ENCODE data around the gene NHSL2.

NHSL2 gene

DNA sequence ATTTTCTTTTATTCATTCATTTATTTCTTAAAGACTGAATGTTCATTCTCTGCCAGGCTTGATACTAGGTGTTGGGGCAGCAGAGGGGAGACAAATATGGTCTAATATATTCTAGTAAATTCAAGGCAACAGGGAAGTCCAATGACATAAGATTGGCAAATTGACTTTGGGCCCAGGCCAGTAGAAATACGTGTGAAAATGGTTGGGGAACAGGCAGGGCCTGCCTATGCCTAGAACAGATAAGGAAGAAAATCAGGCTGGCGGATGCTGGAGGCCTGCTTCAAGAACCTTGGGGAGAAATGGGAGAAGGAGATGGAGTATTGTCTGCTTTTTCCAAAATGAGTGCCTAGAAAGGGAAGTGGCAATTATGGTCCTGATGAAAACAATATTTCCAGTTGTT lies 112.4 kb downstream of the NHSL2 start:
- DNase-seq (ENCODE audit: extremely low spot score): no peak
- ChIA-PET POLR2A (no interaction called here), CTCF (interaction anchor here (1.3 to 3.3 kb wide), 5 partner anchors 8 to 104 kb away, joined by 4 to 14 read pairs (median 6); no protein-coding TSS in a partner anchor)
- TF ChIP-seq CTCF (IDR thresholded peaks at IDR 0.05; ENCODE audit: control extremely low read depth, extremely low read depth, low read depth, missing control alignments): no peak

DNA sequence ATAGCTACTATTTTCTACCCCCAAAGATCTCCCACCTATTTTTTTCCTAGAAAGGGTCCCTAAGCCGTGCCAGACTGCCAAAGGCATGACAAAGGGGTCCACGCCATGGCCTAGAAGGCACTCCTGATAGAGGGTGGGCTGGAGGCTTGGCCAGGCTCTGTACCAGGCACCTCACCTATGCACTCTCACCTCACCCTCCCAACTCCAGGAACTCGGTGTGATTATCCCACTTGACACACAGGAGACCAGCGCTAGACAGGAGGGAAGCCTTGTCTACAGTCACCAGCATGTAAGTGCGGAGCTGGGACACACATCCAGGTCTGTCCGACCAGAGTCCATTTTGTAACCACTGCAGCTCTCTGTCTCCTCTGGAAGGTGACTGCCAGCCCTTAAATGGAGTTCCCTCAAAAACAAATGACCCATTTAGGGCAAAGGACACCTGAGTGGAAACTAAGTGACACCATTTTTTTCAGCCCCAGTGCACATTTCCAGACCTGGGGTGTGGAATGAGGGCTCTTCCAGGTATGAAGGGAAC lies 114.7 kb downstream of the NHSL2 start:
- TF ChIP-seq CTCF (IDR thresholded peaks at IDR 0.05; ENCODE audit: control extremely low read depth, extremely low read depth, low read depth, missing control alignments): no peak
- DNase-seq (ENCODE audit: extremely low spot score): no peak
- ChIA-PET POLR2A (no interaction called here), CTCF (interaction anchor here (1.1 kb wide), 1 partner anchor 101 kb away, joined by 3 read pairs; no protein-coding TSS in a partner anchor)

DNA sequence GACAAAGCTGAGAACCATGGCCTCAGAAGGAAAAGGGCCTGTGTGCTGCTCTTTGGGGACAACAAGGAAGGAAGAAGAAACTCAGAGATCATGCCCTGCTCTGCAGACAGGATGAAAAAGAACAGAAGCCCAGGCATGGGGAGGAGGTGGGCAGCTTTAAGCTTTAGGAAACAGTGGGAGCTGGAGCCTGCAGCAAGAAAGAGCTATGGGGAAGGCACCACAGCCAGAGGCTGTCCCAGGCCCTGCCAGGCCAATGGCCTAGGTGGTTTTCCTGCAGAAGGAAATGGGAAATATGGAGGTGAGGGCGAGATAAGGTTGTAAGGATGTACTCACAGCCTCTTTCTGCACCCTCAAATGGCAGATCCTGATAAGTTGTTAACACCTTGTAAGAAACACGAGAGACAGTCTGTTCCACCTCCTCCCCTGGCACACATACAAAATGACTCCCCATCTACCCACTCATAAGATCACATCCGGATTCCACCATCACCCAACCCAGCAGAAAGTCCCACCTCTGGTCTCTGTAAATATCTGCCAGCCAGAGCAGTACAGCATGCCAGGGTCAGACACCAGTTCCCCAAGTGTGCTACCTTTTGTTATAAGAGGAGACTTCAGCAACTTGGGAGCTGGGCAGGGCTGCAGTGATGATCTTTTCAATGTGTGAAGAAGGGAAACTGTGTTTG lies 115.8 kb downstream of the NHSL2 start:
- ChIA-PET POLR2A (no interaction called here), CTCF (no interaction called here)
- DNase-seq (ENCODE audit: extremely low spot score): no peak
- TF ChIP-seq CTCF (IDR thresholded peaks at IDR 0.05; ENCODE audit: control extremely low read depth, extremely low read depth, low read depth, missing control alignments): no peak

DNA sequence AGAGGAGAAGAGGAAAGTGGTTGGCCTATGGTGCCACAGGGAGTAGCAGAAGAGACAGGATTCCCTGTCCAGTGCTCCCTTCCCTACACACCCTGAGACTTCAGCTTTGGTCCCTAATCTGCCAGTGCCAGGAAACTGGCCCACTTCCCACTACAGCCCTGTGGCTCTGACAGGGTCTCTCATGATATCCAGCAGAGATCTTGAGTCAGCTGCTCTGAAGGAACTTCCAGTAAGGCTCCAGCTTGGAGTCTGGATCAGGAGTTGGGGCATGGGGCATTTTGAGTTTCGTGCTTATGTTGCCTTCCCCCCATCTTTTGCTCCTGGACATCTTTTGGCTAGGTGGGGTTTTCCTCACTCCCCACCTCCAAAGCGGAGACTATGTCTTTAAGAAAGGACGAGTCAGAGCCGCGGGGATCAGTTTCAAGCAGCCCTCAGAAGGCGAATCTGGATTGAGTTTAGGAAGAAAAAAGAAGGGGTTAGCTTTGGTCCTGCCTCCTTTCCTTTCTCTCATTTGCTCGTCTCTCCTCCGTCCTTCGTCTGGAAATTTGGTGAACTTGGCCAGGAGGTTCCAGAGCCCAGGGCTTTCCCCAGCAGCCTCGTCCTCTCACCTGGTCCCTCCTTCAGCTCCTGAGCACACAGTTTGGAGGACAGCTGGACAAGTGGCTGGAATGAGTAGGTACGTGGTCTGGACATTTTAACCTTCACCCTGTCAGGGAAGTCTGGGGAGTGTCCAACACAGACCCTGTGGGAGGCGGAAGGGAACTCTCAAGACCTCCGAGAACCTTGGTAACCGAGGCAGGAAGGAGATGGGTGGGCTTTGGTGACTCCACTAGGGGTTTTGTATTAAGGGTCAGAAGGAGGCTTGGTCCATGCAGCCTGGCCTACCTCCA lies 116.6 kb downstream of the NHSL2 start:
- ChIA-PET CTCF (no interaction called here), POLR2A (no interaction called here)
- DNase-seq (ENCODE audit: extremely low spot score): no peak
- TF ChIP-seq CTCF (IDR thresholded peaks at IDR 0.05; ENCODE audit: control extremely low read depth, extremely low read depth, low read depth, missing control alignments): no peak

DNA sequence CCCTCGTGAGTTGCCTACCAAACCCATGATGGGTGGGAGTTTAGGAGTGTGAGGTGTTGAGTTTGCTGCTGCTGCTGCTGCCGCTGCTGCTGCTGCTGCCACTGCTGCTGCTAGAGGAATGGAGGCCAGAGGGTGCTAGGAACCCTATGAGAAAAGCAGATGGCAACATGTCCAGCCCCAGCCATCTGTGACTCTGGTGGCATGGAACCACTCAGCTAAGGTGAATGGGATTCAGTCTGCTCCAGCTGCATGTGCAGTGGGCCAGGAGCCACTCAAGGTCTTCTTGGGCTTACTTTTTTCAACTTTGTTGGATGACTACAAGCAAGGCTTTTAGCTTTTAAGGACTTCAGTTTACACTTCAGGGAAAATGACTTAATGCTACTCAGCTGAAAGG lies 117.3 kb downstream of the NHSL2 start:
- TF ChIP-seq CTCF (IDR thresholded peaks at IDR 0.05; ENCODE audit: control extremely low read depth, extremely low read depth, low read depth, missing control alignments): no peak
- POLR2A ChIA-PET: no interaction called here
- no peak for DNase-seq (ENCODE audit: extremely low spot score)
- CTCF ChIA-PET: no interaction called here

DNA sequence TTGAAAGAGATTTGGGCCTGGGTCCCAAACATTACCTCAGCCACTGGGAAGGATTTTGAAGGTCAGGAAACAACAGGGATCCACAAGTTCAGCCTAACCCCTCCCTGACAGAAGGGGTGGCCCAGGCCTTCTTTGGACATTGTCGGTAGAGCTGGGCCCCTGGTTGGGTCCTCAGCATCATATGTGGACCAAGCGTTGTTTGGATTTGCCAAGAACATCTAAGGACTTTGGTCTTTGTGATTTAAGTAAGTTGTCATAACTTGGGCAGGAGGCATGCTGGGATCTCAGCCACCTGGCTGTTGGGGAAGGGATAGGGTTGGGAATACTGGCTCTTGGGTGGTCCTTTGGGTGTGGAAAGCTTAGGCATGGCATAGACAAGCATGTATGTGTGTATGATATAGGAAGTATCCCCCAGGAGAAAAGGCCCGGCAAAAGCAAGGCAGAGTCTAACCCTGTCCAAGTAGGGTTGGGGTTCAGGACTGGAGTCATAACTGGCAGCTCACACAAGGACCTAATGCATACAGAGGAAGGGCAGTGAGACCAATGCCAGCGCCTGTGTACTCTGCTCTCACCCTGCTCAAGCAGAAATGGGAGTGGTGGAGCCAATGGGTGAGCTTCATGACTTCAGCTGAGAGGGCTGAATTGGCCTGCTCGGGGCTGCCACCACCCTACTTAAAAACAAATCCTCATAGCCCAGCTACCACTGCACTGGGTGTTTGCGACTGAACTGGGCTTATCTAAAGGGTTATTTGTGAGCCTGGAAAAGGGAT lies 118.2 kb downstream of the NHSL2 start:
- no peak for TF ChIP-seq CTCF (IDR thresholded peaks at IDR 0.05; ENCODE audit: control extremely low read depth, extremely low read depth, low read depth, missing control alignments)
- DNase-seq (ENCODE audit: extremely low spot score): no peak
- POLR2A ChIA-PET: no interaction called here
- CTCF ChIA-PET: interaction anchor here (1.1 to 2.2 kb wide), 3 partner anchors 7 to 30 kb away, joined by 3 to 13 read pairs (median 6); no protein-coding TSS in a partner anchor

Data from GM10248 (cell line).